BJ (cell line): Measurements from ENCODE around the gene PDE7B. TPM values are rescaled to one million over a fixed set of nuclear protein-coding genes. Genes with fewer than 3 reads are reported as not detected.

Experiments used
- CTCF ChIA-PET: fragments of 350-600 bp; formaldehyde crosslinking; extraction: SDS; loops from one replicate; lab custom pipeline; 2021; ENCODE audit warnings: antibody characterized with exemption, inconsistent platforms; lab: Yijun Ruan, JAX
- POLR2A ChIA-PET: fragments of 300-600 bp; sonication (Branson Sonifier 250); formaldehyde crosslinking; extraction: SDS; loops from one replicate; lab custom pipeline; 2021; ENCODE audit warnings: antibody characterized with exemption; lab: Charles Lee
- DNase-seq: peaks from one replicate; pipeline ENCODE4 v3.0.0-alpha.2; 2011; ENCODE audit warnings: low read depth
- H3K27me3 ChIP-seq: 2 replicates; pipeline ENCODE4 v1.6.0; 2011; ENCODE audit warnings: low read length; ENCODE audit not compliant: control insufficient read depth, insufficient read depth
- H3K36me3 ChIP-seq: 2 replicates; pipeline ENCODE4 v1.5.1; 2011; ENCODE audit warnings: low read length; ENCODE audit not compliant: control insufficient read depth, insufficient read depth
- H3K4me3 ChIP-seq: 2 replicates; pipeline ENCODE4 v1.5.1; 2011; ENCODE audit warnings: low read depth, mild to moderate bottlenecking, control low read depth, low read length
- CTCF ChIP-seq: IDR thresholded peaks from 2 replicates; pipeline ENCODE4 v1.5.1; 2011; ENCODE audit warnings: low read depth, mild to moderate bottlenecking, control low read depth, inconsistent platforms, low read length, moderate library complexity; ENCODE audit not compliant: insufficient read depth
- polyA plus RNA-seq: library from polyadenylated mRNA; depleted of rRNA; stranded (reverse); fragments of >200 nt; gene quantifications from 2 replicates; pipeline ENCODE4 v1.2.3, GENCODE V29; 2011

Gene PDE7B
- polyA plus RNA-seq, 1 experiment, result 2.7 TPM

- CTCF ChIA-PET, result no interaction called here
- no peaks in the 10 kb centered on the region for H3K27me3 ChIP-seq
- no peak for TF ChIP-seq CTCF
- H3K4me3 ChIP-seq, result no peak overlapping the region
- no peaks in the 10 kb centered on the region for H3K36me3 ChIP-seq
- POLR2A ChIA-PET, result no interaction called here
- peak; percentile 60 for DNase-seq
Observed at GRCh38 chr6:136090929-136091328, 239.4 kb downstream of the PDE7B start.

- ChIA-PET CTCF (interaction anchor here (1.2 kb wide), 1 partner anchor 13 kb away, joined by 3 read pairs; no protein-coding TSS in a partner anchor), POLR2A (no interaction called here)
- TF ChIP-seq CTCF, result no peak
- Histone ChIP-seq H3K4me3 (no peak overlapping the region), H3K27me3 (no peaks in the 10 kb centered on the region), H3K36me3 (no peaks in the 10 kb centered on the region)
- no peak for DNase-seq
Observed at GRCh38 chr6:136092897-136093296, 241.4 kb downstream of the PDE7B start.

- CTCF ChIA-PET, result no interaction called here
- Histone ChIP-seq H3K27me3 (no peaks in the 10 kb centered on the region), H3K4me3 (no peak overlapping the region), H3K36me3 (no peaks in the 10 kb centered on the region)
- TF ChIP-seq CTCF, result no peak
- no peak for DNase-seq
- POLR2A ChIA-PET, result no interaction called here
Observed at GRCh38 chr6:136093835-136094234, 242.3 kb downstream of the PDE7B start.

- DNase-seq, result no peak
Observed at GRCh38 chr6:136094812-136095211, 243.3 kb downstream of the PDE7B start.

GRCh38 chr6:136095986-136096385, 244.5 kb downstream of the PDE7B start:
- Histone ChIP-seq H3K36me3 (no peaks in the 10 kb centered on the region), H3K4me3 (no peak overlapping the region), H3K27me3 (no peaks in the 10 kb centered on the region)
- ChIA-PET CTCF (no interaction called here), POLR2A (no interaction called here)
- TF ChIP-seq CTCF, result no peak
- no peak for DNase-seq

More at GRCh38 chr6:136094812-136095211, 243.3 kb downstream of the PDE7B start:
- H3K36me3 ChIP-seq, result no peaks in the 10 kb centered on the region
- CTCF ChIA-PET, result no interaction called here
- no peaks in the 10 kb centered on the region for H3K27me3 ChIP-seq
- no peak overlapping the region for H3K4me3 ChIP-seq
- TF ChIP-seq CTCF, result no peak
- POLR2A ChIA-PET, result no interaction called here
